Endothelial cell of umbilical vein (primary cell): ENCODE data around the gene PCGF3. TPM values are rescaled to one million over a fixed set of nuclear protein-coding genes. Genes with fewer than 3 reads are reported as not detected.

Source experiments
- BruUV-seq: library from RNA; stranded (reverse); fragments of 400-500 nt; replicated peaks from 2 replicates; lab custom pipeline; 2021; lab: Mats Ljungman, UMichigan
- CTCF ChIA-PET: fragments of 300-600, 350-600 bp; sonication (Branson Sonifier 250); formaldehyde crosslinking; loops from one replicate; lab custom pipeline; 2021; ENCODE audit warnings: antibody characterized with exemption, inconsistent platforms; lab: Charles Lee
- POLR2A ChIA-PET: fragments of 300-600, 350-600 bp; sonication (Branson Sonifier 250); formaldehyde crosslinking; loops from one replicate; lab custom pipeline; 2021; ENCODE audit warnings: antibody characterized with exemption, inconsistent platforms; lab: Charles Lee
- DNase-seq: peaks from one replicate; pipeline ENCODE4 v3.0.0-alpha.2; 2011; ENCODE audit warnings: low read depth, low spot score
- FAIRE-seq: peaks from 2 replicates; lab custom pipeline; 2011; peaks lifted over from hg19 to GRCh38; lab: Jason Lieb, UNC
- H2AFZ ChIP-seq: 2 replicates; pipeline ENCODE4 v1.6.0; 2012; ENCODE audit warnings: low read depth, low read length, control low read depth, inconsistent platforms
- H3K27ac ChIP-seq: 2 replicates; pipeline ENCODE4 v1.5.1; 2011; ENCODE audit warnings: low read depth, mild to moderate bottlenecking, control low read depth, low read length, moderate library complexity; ENCODE audit not compliant: insufficient read depth
- H3K27me3 ChIP-seq, 2 experiments: 2 replicates each; pipeline versions ENCODE4 v1.6.0 to v1.6.1; 2011; ENCODE audit warnings: low read length in 2 of 2, mixed read lengths in 1 of 2; ENCODE audit not compliant: control insufficient read depth in 2 of 2, insufficient read depth in 2 of 2
- H3K36me3 ChIP-seq, 2 experiments: 2 replicates in 1 of 2; 3 replicates in 1 of 2; pipeline ENCODE4 v1.5.1; 2011; ENCODE audit warnings: low read length in 2 of 2, mild to moderate bottlenecking in 1 of 2, moderate library complexity in 1 of 2; ENCODE audit not compliant: control insufficient read depth in 2 of 2, insufficient read depth in 2 of 2; ENCODE audit errors: extremely low read depth in 1 of 2
- H3K4me1 ChIP-seq: 3 replicates; pipeline ENCODE4 v1.5.1; 2011; ENCODE audit warnings: mild to moderate bottlenecking, low read length; ENCODE audit not compliant: control insufficient read depth, insufficient read depth; ENCODE audit errors: extremely low read depth
- H3K4me2 ChIP-seq: 2 replicates; pipeline ENCODE4 v1.6.1; 2011; ENCODE audit warnings: low read length, control low read depth, mixed read lengths; ENCODE audit not compliant: insufficient read depth
- H3K4me3 ChIP-seq, 3 experiments: fragments of 200-600 bp in 1 of 3; sonication (generic), shearing (Covaris generic) in 1 of 3; replicated peaks in 1 of 3; 2 replicates each; pipeline ENCODE4 v1.5.1; 2011 to 2016; ENCODE audit warnings: control low read depth in 3 of 3, low read length in 3 of 3, mild to moderate bottlenecking in 2 of 3, inconsistent platforms in 1 of 3, low read depth in 1 of 3, moderate library complexity in 1 of 3; ENCODE audit not compliant: insufficient read depth in 1 of 3
- H3K79me2 ChIP-seq: 2 replicates; pipeline ENCODE4 v1.6.0; 2012; ENCODE audit warnings: low read length, inconsistent platforms; ENCODE audit not compliant: control insufficient read depth, insufficient read depth
- H3K9ac ChIP-seq: replicated peaks from 2 replicates; pipeline ENCODE3; 2011; ENCODE audit warnings: low read length, control low read depth; ENCODE audit not compliant: insufficient read depth; ENCODE audit errors: extremely low read depth
- H3K9me1 ChIP-seq: replicated peaks from 3 replicates; pipeline ENCODE4 v1.6.0; 2011; ENCODE audit warnings: mild to moderate bottlenecking, low read length; ENCODE audit not compliant: control insufficient read depth, insufficient read depth; ENCODE audit errors: extremely low read depth
- H3K9me3 ChIP-seq: replicated peaks from 2 replicates; pipeline ENCODE4 v1.5.1; 2012; ENCODE audit warnings: low read length, inconsistent platforms; ENCODE audit not compliant: control insufficient read depth, insufficient read depth
- H4K20me1 ChIP-seq: replicated peaks from 2 replicates; pipeline ENCODE3; 2011; ENCODE audit warnings: mild to moderate bottlenecking, low read length; ENCODE audit not compliant: control insufficient read depth, insufficient read depth; ENCODE audit errors: extremely low read depth
- EZH2 ChIP-seq: IDR thresholded peaks from 2 replicates; pipeline ENCODE4 v1.6.1; 2012; ENCODE audit warnings: borderline replicate concordance, low read depth, mild to moderate bottlenecking, moderate library complexity, low read length, inconsistent platforms; ENCODE audit not compliant: severe bottlenecking
- FOS ChIP-seq: IDR thresholded peaks from 2 replicates; pipeline ENCODE4 v1.6.1; 2011; ENCODE audit warnings: mild to moderate bottlenecking, low read length, moderate library complexity, borderline replicate concordance; ENCODE audit not compliant: insufficient read depth
- GATA2 ChIP-seq: IDR thresholded peaks from 2 replicates; pipeline ENCODE4 v1.7.0; 2011; ENCODE audit warnings: low read depth, mild to moderate bottlenecking, moderate library complexity, mixed read lengths, low read length; ENCODE audit not compliant: insufficient read length, insufficient read depth
- JUN ChIP-seq: IDR thresholded peaks from 2 replicates; pipeline ENCODE4 v1.6.1; 2011; ENCODE audit warnings: borderline replicate concordance, low read depth; ENCODE audit not compliant: insufficient read length, insufficient read depth
- MYC ChIP-seq: IDR thresholded peaks from one replicate; pipeline ENCODE4 v1.6.1; 2011; ENCODE audit warnings: mild to moderate bottlenecking, low read depth, low read length
- POLR2A ChIP-seq: IDR thresholded peaks from 2 replicates; pipeline ENCODE4 v1.6.1; 2012; ENCODE audit warnings: low read depth, mild to moderate bottlenecking, control low read depth, low read length
- POLR2AphosphoS5 ChIP-seq: IDR thresholded peaks from 2 replicates; pipeline ENCODE4 v1.6.1; 2012; ENCODE audit warnings: low read depth, mild to moderate bottlenecking, control low read depth, low read length, moderate library complexity; ENCODE audit not compliant: insufficient read depth
- dilution Hi-C: fragments of 300-500 bp; cut with MboI; formaldehyde crosslinking; loops from one replicate; pipeline ENCODE4 v1.15.0; 2019; ENCODE audit warnings: low sequenced_read_pairs; ENCODE audit not compliant: extremely low pct_ligation_motif_present
- intact Hi-C: fragments of 100-400 bp; cut with micrococcal nuclease; formaldehyde crosslinking; loops from one replicate; pipeline ENCODE4 v1.10.0; 2022
- polyA plus RNA-seq, 4 experiments: library from polyadenylated mRNA; depleted of rRNA in 3 of 4; stranded (reverse) in 3 of 4; unstranded in 1 of 4; fragments of >200 nt; gene quantifications; 2 replicates each; pipeline versions ENCODE4 v1.2.1 to v1.2.3, GENCODE V29; 2011 to 2012; ENCODE audit warnings: missing spikeins in 1 of 4
- total RNA-seq: library from RNA; stranded (reverse); gene quantifications from 2 replicates; pipeline ENCODE4 v1.2.3, GENCODE V29; 2021
- TF ChIP-seq, protein P1 (sequence below): IDR thresholded peaks from 2 replicates; pipeline ENCODE4 v1.6.1; 2011; ENCODE audit not compliant: insufficient read depth, insufficient read length
- TF ChIP-seq, protein P2 (sequence below), 2 donors: IDR thresholded peaks; 1 replicate in 1 of 2; 2 replicates in 1 of 2; pipeline ENCODE4 v1.5.1; 2011; ENCODE audit warnings: low read length in 2 of 2, mild to moderate bottlenecking in 2 of 2, moderate library complexity in 2 of 2, control low read depth in 1 of 2, inconsistent platforms in 1 of 2, low read depth in 1 of 2; ENCODE audit not compliant: insufficient read depth in 1 of 2; ENCODE audit errors: extremely low read depth in 1 of 2

PCGF3 gene
- total and polyA plus RNA-seq, 2 donors (not counting 3 experiments of a cell fraction or from before 2014, with no cell fraction given): 70.2 to 91.8 TPM

DNA sequence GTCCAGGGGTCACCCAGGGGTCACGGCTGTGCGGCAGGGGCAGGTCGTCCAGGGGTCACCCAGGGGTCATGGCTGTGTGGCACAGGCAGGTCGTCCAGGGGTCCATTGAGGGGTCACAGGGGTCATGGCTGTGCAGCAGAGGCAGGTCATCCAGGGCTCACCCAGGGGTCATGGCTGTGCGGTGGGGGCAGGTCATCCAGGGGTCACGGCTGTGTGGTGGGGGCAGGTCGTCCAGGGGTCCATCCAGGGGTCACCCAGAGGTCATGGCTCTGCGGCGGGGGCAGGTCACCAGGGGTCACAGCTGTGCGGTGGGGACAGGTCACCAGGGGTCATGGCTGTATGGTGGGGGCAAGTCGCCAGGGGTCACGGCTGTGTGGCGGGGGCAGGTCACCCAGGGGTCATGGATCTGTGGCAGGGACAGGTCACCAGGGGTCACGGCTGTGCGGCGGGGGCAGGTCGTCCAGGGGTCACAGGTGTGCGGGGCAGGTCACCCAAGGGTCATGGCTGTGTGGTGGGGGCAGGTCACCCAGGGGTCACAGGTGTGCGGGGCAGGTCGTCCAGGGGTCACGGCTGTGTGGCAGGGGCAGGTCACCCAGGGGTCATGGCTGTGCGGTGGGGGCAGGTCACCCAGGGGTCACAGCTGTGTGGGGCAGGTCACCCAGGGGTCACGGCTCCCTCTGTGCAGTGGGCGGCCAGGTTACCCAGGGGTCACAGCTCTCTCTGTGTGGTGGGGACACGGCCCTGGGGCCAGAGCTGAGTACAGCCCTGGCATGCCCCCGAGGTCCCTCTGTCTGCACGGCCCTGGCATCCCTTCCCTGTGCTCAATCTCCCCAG is 47.6 kb upstream of the PCGF3 start:
- Histone ChIP-seq H3K9me3 (no peaks in the 10 kb centered on the region), H3K27ac (no peak overlapping the region), H3K4me3 (no peak overlapping the region), H3K4me1 (no peaks in the 10 kb centered on the region), H3K79me2 (no peaks in the 10 kb centered on the region), H3K9me1 (no peaks in the 10 kb centered on the region), H3K9ac (no peak overlapping the region), H4K20me1 (no peaks in the 10 kb centered on the region), H3K36me3 (no peaks in the 10 kb centered on the region), H2AFZ (no peak overlapping the region), H3K27me3 (no peaks in the 10 kb centered on the region), H3K4me2 (no peak overlapping the region)
- ChIA-PET CTCF (no interaction called here), POLR2A (no interaction called here)
- FAIRE-seq: no peak
- intact Hi-C loops (no loop called here), dilution Hi-C loops (no loop called here)
- no peak for DNase-seq
- no TSS peak for BruUV-seq
- TF ChIP-seq MYC: no peak
- no peak for TF ChIP-seq FOS
- no peak for TF ChIP-seq POLR2AphosphoS5
- TF ChIP-seq, protein P1, sequence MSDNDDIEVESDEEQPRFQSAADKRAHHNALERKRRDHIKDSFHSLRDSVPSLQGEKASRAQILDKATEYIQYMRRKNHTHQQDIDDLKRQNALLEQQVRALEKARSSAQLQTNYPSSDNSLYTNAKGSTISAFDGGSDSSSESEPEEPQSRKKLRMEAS: no peak
- TF ChIP-seq EZH2: no peak
- no peak for TF ChIP-seq JUN
- no peak for TF ChIP-seq POLR2A
- TF ChIP-seq GATA2: no peak
- TF ChIP-seq, protein P2, sequence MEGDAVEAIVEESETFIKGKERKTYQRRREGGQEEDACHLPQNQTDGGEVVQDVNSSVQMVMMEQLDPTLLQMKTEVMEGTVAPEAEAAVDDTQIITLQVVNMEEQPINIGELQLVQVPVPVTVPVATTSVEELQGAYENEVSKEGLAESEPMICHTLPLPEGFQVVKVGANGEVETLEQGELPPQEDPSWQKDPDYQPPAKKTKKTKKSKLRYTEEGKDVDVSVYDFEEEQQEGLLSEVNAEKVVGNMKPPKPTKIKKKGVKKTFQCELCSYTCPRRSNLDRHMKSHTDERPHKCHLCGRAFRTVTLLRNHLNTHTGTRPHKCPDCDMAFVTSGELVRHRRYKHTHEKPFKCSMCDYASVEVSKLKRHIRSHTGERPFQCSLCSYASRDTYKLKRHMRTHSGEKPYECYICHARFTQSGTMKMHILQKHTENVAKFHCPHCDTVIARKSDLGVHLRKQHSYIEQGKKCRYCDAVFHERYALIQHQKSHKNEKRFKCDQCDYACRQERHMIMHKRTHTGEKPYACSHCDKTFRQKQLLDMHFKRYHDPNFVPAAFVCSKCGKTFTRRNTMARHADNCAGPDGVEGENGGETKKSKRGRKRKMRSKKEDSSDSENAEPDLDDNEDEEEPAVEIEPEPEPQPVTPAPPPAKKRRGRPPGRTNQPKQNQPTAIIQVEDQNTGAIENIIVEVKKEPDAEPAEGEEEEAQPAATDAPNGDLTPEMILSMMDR (IDR thresholded peaks at IDR 0.05; ENCODE audit: extremely low read depth in 1 of 2, insufficient read depth in 1 of 2, low read depth in 1 of 2, low read length in 2 of 2): no peak
